GM19463 (cell line): ENCODE measurements around the gene PLEKHG2.

Experiments used
- ATAC-seq: cut with Tn5 transposase; IDR thresholded peaks from one replicate; pipeline ENCODE4 v1.9.1; 2021; ENCODE audit warnings: mild to moderate bottlenecking, moderate library complexity; ENCODE audit not compliant: unreplicated experiment

Gene PLEKHG2

GRCh38 chr19:39420769-39421168 is 8.3 kb downstream of the PLEKHG2 start:
- ATAC-seq = no peak

- ATAC-seq = no peak
These were observed 9.6 kb downstream of the PLEKHG2 start for GRCh38 chr19:39422020-39422419.

GRCh38 chr19:39423258-39424086 is 11.0 kb downstream of the PLEKHG2 start:
- no peak for ATAC-seq

DNA sequence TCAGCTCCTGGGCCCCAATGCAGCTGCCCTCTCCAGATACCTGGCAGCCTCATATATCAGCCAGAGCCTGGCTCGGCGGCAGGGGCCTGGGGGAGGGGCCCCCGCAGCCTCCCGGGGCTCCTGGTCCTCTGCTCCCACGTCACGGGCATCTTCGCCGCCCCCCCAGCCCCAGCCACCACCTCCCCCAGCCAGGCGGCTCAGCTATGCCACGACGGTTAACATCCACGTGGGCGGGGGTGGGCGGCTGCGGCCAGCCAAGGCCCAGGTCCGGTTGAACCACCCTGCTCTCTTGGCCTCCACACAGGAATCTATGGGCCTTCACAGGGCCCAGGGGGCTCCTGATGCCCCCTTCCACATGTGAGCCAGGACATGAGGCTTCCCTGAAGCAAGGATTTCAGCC is 12.5 kb downstream of the PLEKHG2 start:
- no peak for ATAC-seq

GRCh38 chr19:39425744-39426143 is 13.3 kb downstream of the PLEKHG2 start:
- ATAC-seq = no peak

DNA sequence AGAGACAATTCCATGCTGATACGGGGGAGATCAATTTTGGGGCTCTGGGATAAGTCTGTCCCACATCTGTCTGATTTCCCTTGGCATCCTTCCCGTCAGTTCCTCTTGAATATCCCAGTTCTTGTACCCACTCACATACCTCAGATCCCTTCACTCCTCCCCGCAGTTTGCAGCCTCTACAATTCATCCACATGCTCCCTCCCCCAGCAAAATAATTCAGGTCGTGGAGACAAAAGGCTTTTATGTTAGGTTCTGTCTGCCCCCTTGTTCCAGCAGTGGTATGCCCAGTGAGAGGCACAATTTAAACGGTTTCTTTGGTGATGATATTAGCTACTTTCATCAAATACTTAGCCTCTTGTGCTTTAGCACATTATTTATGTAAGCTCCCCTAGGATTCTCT is 13.7 kb downstream of the PLEKHG2 start:
- ATAC-seq = no peak

DNA sequence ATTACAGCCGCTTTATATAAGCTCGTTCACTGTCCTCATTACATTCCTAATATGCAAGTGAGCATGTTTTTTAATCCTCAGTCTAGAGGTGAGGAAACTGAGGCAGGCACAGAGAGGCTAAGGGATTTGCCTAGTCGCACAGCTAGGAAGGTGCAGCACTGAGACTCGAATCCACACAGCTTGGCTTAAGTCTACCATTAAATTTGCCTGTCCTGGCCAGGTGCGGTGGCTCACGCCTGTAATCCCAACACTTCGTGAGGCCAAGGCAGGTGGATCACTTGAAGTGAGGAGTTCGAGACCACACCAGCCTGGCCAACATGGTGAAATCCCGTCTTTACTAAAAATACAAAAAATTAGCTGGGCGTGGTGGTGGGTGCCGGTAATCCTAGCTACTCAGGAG is 15.2 kb downstream of the PLEKHG2 start:
- ATAC-seq = no peak

DNA sequence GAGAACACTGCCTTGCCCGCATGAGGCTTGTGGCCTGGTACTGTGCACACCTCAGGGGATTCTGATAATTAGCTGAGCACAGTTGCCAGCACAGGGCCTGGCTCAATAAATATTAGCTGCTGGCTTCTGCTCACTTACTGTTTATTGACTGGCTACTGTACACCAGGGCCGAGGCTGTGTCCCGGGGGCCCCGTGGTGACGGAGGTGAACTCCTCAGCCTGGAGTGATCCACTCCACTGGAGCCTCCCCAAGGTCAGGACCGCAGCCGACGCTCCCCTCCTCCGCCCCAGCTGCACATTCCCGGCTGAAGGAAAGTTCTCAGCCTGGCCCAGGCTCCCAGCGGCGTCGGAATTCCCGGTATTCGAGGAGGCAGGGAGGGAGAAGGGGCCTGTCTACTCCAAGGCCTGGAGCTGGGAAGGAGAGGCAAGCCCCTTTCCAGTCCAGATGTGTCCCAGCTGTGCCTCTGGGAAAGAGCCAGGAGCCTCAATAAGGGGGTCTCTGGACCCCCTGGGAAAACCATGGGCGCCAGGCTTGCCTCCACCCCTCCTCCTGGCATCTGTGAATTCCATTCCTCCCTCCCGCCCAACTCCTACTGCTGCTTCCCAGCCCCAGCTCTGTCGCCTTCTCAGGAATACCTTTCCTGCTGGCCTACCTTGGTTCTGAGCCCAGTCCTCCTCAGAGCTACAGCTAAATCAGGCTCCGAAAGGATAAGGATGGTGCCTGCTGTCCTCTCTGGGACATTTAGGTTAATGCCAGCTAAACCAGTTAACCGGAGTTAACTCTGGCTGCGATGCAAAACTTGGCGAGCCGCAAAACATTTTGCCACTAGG is 16.0 kb downstream of the PLEKHG2 start:
- no peak for ATAC-seq

DNA sequence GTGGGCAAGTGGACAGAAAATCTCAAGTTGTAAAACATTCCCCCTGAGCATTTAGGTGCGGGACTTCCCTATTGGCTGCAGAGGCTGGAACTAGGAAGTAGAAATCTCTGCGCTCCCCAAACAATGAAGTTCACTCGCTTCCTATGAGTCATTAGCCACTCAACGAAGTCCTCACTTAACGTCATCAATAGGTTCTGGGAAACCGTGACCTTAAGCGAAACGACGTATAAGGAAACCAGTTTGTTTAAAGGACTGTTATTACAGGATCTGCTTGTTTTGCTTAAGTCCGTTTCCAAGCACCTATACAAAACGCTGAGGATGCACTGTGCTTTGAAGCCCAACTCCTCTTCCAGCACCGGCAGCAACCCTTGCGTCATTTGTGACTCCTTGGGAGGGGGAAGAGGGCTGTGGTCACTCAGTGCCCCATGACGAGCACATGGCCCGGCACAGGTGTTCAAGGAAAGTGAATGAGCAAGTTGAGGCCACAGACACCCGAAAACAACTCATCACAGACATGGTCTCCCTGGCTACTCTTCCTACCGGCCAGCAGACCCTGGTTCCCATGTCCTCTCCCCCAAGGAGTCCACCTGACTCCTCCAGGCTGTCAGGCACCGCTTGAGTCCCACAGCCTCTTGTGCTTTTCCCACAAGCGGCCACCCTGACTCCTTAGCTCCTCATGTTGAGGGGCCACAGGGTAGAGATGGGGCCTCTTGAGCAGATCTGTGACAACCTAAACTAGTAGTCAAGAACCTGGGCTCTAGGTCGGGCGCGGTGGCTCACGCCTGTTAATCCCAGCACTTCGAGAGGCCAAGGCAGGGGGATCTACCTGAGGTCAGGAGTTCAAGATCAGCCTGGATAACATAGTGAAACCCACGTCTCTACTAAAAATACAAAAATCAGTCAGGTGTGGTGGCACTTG is 18.5 kb downstream of the PLEKHG2 start:
- ATAC-seq = peak; percentile 61

- no peak for ATAC-seq
These were observed 20.2 kb downstream of the PLEKHG2 start for GRCh38 chr19:39432677-39433025.

GRCh38 chr19:39433480-39434079 is 21.1 kb downstream of the PLEKHG2 start:
- no peak for ATAC-seq

DNA sequence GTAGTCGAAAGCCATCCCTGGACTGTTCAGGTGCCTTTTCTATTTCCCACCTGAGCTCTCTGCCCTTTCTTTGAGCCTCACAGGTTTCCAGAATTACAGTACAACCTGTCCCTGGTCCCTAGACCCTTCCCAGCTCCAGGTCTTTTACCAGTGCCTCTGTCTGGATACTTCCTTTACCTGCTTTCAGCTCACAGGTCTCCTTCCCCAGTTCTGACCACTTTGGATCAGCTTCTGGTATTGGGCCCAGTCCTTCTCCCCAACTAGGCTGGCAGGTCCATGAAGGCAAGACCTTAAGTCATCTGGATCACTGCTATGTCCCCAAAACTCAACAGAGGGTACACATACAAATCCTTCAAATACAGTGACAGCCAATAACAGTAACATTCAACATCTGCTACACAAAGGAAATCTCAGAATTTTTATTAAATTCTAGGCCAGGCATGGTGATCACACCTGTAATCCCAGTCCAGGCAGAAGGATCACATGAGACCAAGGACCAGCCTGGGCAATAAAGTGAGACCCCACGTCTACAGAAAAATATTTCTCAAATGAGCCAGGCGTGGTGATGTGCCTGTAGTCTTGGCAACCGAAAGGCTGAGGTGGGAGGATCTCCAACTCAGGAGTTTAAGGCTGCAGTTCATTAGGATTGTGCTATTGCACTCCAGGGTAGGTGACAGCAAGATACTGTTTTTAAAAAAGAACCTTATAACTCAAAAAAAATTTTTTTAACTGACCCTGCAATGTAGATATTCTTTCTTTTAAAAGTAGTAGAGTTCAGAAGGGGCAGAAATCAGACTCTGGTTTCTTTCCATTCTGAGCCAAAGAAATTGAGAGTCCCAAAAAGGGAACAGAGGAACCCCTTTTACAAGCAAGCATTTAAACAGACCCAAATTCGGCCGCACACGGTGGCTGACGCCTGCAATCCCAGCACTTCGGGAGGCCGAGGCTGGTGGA is 21.9 kb downstream of the PLEKHG2 start:
- no peak for ATAC-seq

GRCh38 chr19:39435499-39436349 is 23.3 kb downstream of the PLEKHG2 start, which contains the start of gene RPS16:
TSS of gene RPS16 (minus strand) at chr19:39435949. CDS start at chr19:39435895, 54 bp downstream.
- ATAC-seq = peak; percentile 73

GRCh38 chr19:39436350-39436716 is 23.9 kb downstream of the PLEKHG2 start:
- ATAC-seq = no peak

GRCh38 chr19:39438270-39438934 is 25.9 kb downstream of the PLEKHG2 start:
- no peak for ATAC-seq

DNA sequence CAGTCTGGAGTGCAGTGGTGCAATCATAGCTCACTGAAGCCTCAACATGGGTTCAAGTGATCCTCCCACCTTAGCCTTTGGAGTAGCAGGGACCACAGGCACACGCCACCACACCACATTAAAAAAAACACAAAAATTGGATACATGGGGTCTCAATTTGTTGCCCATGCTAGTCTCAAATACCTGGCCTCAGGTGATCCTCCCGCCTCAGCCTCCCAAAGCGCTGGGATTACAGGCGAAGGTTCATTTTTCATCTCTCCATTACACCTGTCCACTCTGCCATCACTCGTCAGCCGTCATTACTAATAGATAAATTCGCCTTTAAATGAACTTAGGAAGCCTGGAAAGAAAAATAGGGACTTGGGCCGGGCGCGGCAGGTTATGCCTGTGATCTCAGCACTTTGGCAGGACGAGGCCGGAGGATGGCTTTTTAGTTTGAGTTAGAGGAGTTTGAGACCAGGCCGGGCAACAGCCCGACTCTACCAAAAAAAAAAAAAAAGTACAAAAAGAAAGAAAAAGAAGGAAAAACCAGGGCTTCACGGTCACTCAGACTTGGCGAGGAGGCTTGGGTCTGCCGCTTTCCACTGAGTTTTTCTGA is 32.2 kb downstream of the PLEKHG2 start:
- ATAC-seq = no peak

DNA sequence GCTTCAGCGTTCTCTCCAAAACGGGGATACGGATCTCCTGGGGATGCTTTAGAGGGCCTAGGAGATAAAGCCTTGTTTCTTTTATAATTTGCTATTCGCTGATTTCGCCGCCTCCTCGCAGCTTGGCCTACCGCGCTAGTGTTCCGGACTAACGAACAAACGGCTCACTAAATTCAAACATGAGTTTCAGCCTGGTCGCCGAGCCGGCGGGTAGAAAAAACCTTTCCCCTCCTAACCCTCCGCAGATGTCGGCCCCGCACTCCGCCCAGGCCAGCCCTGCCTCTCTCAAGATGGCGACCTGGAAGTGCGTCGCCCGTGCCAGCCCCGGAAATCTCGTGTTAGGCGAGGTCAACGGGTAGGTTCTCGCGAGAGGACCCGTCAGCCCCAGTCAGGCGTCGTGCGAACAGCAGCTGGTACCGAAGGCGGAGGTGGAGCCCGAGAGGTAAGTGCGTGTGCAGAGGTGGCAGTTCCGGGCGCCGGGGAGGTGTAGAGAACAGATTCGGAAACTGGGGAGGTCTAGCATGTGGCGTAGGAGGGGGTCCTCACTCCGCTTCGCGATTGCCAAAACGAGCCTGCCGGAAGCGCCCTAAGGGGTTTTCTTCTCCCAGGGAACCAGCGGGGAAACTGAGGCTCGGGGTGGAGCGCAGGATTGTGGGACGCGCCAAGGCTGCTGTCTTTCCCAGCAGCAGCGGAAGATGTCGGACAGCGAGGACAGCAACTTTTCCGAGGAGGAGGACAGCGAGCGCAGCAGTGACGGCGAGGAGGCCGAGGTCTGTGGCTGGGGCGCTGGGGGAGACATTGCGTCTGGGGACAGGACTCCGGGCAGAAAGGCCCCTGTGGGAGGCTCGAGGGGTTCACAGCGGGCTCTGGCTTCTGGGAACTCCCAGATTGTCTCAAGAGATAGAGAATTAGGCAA is 33.0 kb downstream of the PLEKHG2 start, which contains the start of gene SUPT5H:
Gene SUPT5H (plus strand): TSS at position 387 of the 916 bp plus-strand sequence. CDS start 309 bp downstream, at position 696.
- peak; percentile 82 for ATAC-seq
